HG03097 (cell line): ENCODE data around the gene UBR3.

Source experiments
- ATAC-seq: cut with Tn5 transposase; IDR thresholded peaks from one replicate; pipeline ENCODE4 v1.9.1; 2021; ENCODE audit not compliant: unreplicated experiment, low FRiP score

Gene UBR3

DNA sequence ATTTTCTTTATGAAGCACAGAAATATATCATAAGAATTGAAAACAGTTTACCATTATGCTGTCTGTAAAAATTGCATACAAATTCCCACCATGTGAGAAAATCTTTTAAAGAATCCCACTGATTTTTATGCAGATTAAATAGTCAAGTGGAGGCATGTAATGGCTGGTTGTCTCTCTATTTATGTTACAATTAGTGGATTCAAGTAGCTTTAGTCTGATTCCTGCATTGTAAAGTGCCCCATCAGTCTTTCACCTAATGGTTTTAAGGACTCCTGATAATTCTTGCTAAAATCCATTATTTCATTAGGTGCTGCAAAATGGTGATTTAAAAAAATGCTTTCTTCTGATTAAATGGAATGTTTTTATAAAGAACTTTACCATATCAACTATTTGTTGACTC is 202.3 kb downstream of the UBR3 start:
- ATAC-seq: no peak

DNA sequence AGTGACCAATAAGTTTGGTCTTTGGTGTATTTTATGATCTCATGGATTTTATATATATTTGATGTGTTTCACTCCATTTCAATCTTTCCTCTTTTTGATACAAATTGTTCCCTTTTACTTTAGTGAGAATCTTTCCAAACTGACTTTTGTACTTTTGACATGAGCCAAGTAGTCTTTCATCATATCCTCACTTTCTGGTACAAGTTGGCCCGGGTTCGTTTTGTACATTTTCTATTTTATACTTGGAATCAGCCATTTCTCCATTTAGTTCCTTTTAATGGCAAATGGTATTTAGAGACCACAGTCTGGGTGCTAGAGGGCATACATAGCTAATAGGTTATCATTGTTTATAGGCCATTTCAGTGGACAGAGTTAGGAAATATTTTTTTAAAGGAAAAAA is 202.8 kb downstream of the UBR3 start:
- no peak for ATAC-seq

DNA sequence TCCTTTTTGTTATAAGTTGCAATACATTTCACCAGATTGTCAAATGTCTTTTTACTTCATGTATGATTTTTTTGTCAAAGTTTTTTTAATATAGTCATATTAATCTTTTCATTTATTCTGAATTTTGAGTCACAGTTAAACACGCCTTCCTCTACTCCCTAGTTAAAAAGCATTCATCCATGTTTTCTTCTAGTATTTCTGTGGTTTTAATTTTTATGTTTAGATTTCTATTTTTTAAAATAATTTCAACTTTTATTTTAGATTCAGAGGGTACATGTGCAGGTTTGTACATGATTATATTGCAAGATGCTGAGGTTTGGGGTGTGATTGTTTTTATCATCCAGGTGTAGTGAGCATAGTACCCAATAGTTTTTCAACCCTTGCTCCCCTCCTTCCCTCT is 204.0 kb downstream of the UBR3 start:
- no peak for ATAC-seq

DNA sequence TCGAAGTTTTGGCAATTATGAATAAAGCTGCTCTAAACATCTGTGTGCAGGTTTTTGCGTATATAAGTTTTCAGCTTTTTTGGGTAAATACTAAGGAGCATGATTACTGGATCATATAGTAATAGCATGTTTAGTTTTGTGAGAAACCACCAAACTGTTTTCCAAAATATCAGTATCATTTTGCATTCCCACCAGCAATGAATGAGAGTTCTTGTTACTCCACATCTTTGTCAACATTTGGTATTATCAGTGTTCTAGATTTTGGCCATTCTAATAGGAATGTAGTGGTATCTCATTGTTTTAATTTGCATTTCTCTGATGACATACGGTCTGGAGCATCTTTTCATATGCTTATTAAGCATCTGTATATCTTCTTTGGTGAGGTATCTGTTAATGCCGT is 207.3 kb downstream of the UBR3 start:
- ATAC-seq: no peak

DNA sequence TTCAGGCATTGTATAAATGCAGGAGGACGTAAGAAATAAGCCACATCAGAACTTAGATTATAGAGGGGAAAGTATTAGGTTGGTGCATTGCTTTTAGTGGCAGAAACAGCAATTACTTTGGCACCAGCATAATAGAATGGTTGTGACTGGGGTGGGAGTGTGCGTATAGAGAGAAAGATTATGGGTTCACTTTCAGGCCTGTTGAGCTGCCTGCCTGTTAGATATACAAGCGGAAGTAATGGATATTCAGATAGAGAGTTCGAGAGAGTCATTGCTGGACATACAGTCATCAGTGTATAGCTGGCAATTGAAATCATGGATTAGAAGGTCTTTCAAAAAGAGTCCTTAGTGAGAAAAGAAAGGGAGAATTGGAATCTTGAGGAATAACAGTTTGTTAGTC is 211.5 kb downstream of the UBR3 start:
- ATAC-seq: no peak

DNA sequence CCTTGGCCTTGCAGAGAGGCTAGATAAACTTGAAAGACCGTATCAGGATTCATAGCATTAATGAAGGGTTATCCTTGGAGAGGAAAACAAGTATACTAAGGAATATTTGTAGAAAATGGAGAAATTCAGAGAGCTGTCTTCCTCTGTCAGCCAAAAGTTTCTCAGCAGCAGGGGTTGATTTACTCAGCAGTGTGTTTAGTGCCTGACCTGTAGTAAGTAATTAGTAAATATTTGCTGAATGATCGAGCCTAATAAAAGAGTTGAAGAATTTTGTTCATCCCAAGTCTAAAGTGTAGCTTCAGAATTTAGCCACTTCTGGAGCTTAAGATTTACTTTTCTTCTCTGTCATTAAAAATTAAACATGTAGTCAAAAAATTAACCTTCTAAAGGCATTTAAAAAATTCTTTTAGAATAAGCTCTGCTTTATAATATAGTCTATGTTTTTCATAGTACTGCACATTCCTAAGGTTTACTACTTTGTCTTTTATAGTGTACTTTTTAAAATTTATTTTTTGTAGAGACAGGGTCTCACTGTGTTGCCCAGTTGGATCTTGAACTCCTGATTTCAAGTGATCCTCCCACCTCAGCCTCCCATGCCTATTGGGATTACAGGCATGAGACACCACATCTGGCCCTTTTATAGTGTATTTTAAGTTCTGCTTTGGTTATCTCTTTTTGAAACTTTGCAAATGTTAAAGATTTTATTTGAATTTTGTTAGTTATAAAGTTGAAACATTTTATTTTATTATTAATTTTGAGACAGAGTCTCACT is 212.3 kb downstream of the UBR3 start:
- no peak for ATAC-seq

DNA sequence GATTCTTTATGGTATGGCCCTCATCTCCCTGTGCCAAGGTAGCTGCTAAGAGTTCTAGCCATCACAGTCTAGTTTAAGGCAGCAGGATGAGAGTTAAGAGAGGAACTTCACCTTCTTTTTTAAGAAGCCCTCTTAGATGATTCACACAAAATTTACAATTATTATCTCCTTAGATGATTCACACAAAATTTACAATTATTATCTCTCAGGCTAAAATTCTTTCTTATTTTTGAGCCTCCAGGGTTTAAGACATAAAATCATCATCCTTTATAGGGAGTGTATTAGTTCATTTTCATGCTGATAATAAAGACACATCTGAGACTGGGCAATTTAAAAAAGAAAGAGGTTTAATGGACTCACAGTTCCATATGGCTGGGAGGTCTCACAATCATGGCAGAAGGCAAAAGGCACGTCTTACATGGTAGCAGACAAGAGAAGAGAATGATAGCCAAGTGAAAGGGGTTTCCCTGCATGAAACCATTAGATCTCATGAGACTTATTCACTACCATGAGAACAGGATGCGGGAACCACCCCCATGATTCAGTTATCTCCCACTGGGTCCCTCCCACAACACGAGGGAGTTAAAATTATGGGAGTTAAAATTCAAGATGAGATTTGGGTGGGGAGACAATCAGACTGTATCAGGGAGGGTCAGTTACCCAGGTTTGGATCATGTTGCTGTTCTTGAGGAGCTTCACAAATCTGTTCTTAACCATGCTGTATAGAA is 217.7 kb downstream of the UBR3 start:
- ATAC-seq: no peak

DNA sequence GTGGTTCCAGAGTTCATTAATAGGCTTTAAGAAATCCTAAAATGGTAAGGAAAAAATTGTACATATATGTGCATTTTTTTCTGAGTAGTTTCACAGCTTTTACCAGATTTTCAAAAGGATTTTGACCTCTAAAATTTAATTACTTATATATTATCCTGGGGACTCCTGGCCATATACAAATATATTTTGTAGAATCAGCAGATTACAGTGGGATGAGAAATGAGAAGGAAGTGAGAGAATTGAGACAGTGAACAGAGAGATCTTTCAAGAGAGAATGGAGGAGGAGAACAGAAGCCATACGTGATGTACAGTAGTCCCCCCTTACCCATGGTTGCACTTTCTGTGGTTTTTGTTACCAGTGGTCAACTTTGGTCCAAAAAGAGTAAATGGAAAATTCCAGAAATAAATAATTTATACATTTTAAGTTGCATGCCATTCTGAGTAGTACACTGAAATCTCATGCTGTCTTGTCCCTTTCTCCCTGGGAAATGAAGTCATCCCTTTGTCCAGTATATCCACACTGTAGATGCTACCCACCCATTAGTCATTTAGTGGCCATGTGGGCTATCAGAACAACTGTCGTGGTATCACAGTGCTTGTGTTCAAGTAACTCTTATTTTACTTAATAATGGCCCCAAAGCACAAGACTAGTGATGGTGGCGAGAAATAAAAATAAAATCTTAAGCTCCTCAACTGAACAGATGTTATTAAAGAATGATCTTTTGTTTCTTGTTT is 220.2 kb downstream of the UBR3 start:
- no peak for ATAC-seq

DNA sequence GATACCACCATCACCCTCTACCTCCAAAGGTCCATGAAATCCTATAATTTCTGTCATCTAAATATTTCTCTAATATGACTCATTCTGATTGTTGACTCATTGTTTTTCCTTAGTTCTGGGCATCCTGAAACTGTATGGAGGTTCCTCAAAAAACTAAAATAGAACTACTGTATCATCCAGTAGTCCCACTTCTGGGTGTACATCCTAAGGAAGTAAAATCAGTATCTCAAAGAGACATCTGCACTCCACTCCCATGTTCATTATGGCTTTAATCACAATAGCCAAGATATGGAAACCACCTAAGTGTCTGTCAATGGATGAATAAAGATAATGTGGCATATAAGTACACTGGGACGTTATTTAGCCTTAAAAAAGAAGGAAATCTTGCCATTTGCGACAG is 224.9 kb downstream of the UBR3 start:
- no peak for ATAC-seq

DNA sequence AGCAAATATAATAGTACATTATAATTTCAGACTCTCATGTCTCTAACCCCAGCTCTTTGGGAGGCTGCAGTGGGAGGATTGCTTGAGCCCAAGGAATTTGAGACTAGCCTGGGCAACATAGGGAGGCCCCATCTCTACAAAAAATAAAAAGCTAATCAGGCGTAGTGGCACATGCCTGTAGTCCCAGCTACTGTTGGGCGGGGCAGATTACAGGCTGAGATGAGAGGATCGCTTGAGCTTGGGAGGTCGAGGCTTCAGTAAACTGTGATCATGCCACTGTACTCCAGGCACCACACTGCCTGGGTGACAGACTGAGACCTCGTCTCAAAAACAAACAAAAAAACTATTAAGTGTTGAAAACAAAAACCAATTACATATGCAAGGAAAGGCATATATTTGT is 227.7 kb downstream of the UBR3 start:
- ATAC-seq: no peak

DNA sequence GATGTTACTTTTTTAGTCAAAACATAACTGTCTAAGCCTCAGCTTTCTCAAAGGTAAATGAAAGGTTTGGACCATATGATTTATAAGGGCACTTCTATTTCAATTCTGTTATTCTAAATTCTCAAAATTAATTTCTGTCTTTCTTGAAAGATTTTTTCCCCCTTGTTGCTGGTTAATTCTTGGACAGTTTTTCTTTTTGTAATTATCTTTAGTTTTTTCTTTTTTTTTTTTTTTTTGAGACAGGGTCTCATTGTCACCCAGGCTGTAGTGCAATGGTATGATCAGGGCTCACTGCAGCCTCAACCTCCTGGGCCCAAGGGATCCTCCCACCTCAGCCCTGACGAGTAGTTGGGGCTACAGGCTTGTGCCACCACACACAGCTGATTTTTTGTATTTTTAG is 229.6 kb downstream of the UBR3 start:
- no peak for ATAC-seq

DNA sequence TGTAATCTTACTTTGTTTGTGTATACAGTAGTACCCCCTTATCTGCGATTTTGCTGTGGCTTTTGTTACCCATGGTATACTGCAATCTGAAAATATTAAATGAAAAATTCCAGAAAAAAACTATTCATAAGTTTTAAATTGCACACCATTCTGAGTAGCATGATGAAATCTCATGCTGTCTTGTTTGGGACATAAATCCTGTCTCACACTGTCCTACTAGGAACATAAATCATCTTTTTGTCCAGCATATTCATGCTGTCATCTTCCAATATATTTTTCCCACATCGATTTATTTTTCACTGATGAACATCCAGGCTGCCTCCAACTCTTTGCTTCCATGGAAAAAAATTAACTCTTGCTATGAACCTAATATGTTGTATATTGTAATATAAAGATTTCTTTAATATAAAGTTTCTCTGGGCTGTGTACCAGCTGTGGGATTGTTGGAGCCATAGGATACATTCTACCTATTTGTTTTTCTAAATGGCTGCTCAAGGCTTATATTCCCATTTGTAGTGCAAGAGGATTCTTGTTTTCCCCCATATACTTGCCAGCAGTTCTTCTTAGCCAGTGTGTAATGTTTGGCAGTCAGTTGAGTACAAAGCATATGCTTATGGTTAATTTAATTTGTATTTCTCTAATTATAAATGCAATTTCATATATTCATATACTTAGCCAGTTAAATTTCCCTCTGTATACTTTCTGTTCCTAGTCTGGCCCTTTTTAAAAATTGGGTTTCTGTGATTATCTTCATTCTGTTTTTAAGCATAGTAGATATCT is 236.4 kb downstream of the UBR3 start:
- ATAC-seq: no peak

DNA sequence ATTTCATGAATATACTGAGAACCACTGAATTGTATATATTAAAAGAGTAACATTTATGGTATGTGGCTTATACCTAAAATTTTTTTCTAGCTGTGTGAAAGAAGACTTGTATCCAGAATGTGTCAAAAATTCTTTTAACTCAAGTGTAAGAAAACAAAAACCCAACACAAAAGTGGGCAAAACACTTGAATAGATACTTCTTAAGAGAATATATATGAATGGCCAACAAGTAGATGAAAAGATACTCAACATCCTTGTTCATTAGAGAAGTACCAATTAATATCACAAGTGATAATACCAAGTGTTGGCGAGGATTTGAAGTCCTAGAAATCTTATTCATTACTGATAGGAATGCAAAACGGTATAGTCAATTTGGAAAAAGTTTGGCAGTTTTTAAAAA is 243.5 kb downstream of the UBR3 start:
- no peak for ATAC-seq

DNA sequence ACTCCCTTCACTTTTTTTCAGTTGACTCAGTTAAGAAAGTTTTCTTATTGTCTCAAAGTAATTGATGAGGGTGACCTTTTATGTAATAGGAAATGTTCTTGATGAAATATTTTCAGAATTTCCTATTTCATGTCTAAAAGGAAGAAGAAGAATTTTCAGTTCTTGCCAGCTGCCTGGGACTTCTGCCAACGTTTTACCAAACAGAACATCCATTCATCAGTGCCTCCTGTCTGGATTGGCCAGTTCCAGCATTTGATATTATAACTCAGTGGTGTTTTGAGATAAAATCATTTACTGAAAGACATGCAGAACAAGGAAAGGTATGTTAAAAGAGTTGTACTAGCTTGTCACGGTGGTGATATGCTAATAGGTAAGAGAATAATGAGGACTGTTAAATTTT is 246.0 kb downstream of the UBR3 start:
- no peak for ATAC-seq

DNA sequence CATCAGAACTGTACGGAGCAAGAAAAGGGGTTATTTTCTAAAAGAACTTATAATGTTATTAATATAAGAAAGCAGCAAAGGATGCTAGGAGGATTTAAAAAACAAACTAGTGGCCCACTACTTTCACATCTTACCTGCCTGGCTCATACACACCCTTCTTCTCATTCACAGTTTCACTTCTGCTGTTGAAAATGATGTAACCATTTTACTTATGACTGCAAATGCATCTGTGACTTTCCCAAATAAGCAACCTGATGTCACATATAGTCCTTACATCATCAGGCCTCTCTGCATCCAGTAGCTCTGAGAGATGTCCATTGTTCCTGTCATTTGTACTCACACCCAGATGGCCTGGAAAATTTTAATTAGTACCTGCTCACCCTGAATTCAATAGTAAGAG is 248.9 kb downstream of the UBR3 start:
- ATAC-seq: no peak

DNA sequence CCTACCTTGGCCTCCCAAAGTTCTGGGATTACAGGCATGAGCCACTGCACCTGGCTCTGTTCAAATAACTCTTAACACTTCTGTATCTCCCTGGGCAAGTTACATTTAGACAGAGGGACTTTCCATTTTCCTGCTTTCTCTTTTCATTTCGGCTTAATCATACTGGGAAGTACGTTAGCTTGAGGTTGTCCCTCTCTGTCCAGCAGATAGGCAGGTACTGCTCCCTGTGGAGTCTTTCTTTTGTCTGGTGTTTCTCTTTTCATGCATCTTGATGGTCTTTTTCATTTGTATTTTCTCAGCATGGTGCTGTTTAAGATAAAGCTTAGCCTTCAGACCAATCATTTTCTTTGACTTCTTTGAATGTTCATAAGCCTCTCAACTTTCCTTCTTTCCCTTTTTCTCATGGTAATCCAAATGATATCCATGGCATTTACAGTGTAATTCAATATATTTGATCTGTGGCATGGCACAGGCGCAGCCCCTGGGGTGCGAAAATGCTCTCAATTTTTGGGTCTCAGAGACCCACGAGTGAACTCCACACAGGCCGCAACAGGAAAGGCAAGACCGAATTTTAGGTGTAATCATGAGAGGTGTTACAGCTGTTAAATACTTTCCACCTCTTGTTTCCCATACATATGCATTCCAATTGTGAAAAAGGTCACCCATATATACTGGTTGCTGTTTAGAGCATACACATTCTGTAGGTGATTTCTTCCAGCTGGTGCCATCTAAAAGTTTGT is 250.7 kb downstream of the UBR3 start:
- ATAC-seq: no peak

DNA sequence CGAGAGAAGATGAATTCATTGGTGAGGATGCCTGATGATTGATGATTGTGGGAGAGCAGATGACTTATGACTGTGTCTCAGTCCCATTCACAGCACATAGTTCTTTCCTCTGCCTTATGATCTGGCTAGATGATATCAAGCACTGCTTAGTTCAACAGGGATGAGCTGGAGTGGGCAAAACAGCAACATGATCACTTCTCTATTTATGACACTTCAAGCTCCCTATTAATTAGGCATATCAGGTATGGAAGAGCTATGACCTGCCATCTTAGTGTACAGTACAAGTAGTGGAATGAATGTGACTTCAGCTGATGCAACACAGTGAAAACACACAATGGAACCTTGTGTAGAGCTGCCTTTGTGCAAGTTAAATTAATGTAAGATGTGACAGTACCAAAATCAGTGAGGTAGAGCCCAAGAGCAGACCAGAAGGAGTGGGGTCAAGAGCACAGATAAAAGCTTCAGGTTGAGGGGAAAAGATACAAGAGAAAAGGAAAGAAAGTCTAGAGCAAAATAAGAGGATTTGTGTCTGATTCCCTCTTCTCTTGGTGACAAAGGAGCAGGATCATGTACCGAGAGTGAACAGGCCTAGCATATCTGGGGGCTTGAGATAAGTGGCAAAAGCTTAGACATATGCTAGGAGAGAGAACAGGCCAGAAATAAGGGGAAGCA is 257.7 kb downstream of the UBR3 start:
- ATAC-seq: no peak

DNA sequence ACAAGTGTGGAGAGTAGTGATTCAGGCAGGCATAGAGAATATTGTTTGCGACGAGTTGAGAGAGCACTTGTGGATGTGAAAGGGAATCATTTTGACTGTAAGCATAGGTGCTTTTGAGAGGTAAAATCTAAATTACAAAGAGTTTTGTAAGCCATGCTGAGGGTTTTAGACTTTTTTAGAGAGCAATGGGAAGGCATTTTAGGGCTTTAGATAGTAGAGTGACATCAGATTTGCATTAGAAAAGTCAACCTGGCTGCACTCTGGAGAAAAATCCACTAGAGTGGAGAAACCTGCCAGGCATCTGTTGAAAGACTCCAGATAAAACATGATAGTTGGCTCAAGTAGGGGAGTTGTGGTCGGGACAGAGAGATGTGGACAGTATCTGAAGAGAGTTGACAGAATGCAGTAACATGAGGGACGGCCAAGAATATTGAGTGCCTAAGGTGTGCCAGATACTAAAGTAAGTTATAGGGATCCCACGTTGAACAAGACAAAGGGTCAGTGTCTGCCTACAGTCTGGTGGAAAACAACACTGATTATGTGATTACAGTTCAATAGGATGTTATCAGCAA is 258.9 kb downstream of the UBR3 start:
- ATAC-seq: no peak

DNA sequence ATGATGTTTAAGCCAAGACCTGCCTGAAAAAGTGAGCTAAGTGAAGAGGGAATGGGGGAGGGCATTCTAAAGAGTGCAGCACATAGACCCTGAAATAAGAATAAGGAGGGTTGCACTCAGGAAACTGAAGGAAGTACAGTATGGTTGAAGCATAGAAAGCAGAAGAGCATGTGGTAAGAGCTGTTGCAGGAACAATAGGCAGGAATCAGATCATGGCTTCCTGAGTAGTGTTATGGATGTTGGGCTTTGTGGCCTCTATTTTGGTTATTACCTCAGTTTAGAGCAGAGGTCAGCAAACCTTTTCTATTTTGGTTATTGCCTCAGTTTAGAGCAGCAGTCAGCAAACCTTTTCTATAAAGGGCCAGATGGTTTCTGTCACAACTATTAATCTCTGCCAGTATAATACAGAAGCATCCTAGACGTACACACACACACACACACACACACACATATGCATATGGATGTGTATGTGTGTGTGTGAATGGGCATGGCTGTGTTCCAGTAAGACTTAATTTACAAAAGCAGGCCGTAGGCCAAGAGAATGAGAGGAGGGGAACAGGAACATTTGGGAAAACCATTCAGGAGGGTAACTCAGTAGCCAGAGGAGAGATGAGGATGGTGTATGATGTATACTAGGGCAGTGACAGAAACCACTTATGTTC is 259.6 kb downstream of the UBR3 start:
- no peak for ATAC-seq
